Measurements from ENCODE around the gene GRM7.

DNA sequence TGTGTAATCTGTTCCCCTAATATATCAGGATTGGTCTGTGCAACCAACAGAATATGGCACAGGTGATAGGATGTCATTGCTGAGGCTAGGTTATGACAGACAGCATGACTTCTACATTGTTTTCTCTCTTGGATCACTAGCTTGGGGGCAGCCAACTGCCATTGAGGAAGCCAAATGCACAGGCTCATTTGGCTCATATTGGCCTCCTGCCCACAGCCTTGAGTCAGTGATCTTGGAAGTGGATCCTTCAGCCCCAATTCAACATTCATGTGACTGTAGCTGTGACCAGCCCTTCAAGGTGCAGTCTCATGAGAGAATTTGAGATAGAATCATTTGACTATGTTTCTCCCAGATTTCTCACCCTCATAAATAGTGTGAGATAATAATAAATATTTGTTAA, 675.6 kb downstream of the GRM7 start:
- TF ChIP-seq, protein P1, sequence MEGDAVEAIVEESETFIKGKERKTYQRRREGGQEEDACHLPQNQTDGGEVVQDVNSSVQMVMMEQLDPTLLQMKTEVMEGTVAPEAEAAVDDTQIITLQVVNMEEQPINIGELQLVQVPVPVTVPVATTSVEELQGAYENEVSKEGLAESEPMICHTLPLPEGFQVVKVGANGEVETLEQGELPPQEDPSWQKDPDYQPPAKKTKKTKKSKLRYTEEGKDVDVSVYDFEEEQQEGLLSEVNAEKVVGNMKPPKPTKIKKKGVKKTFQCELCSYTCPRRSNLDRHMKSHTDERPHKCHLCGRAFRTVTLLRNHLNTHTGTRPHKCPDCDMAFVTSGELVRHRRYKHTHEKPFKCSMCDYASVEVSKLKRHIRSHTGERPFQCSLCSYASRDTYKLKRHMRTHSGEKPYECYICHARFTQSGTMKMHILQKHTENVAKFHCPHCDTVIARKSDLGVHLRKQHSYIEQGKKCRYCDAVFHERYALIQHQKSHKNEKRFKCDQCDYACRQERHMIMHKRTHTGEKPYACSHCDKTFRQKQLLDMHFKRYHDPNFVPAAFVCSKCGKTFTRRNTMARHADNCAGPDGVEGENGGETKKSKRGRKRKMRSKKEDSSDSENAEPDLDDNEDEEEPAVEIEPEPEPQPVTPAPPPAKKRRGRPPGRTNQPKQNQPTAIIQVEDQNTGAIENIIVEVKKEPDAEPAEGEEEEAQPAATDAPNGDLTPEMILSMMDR (IDR thresholded peaks at IDR 0.05) = no peak
- no peak for TF ChIP-seq POLR2A (IDR thresholded peaks at IDR 0.05)

Measured in adrenal gland (tissue), 5 donors.